Measurements from ENCODE around the gene TCFL5.
A peak's percentile ranks its signal among the peaks of the same experiment; 100 is the strongest.

TCFL5 gene

DNA sequence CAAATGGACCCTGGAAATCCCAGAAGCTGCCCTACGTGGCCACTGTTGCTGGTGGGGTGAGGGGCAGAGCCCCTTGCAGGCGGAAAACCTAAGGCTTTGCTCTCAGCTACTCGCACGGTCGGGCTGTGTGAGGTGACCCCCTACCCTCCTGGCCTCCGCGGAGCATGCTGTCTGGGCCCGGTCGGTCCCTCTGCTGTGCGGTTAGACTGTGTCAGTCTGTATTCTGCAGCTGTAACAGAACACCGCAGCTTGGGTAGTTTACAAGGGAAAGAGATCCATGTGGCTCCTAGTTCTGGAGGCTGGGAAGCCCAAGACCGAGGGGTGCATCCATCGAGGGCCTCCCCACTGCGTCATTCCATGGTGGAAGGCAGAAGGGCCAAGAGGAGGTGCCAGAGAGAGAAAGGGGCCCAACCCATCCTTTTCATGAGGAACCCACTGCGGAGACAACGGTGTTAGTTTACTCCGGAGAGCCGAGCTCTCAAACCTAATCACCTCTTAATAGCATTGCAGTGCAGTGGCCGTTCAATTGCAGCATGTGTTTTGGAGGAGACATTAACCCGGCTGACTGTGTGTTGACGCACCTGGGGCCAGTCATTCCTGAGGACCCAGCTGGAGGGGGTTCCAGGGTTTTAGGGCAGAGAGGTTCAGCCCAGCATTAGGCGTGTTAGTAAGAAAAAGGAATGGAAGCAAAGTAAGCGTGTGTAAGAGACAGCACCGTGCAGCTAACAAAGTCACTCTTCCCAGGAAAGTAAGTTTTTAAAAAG is 26.5 kb downstream of the TCFL5 start:
- no peak overlapping the region for H3K4me3 ChIP-seq (ENCODE audit: low read length)
- H3K4me2 ChIP-seq (ENCODE audit: low read length): no peak overlapping the region
- H3K36me3 ChIP-seq (replicated peaks; ENCODE audit: low read depth, low read length): peaks cover 21% of the 10 kb centered on the region
- H3K27ac ChIP-seq (ENCODE audit: low read length): no peak overlapping the region
- TF ChIP-seq EZH2phosphoT487 (IDR thresholded peaks at IDR 0.05; ENCODE audit: low read depth): no peak
- TF ChIP-seq, protein P1, sequence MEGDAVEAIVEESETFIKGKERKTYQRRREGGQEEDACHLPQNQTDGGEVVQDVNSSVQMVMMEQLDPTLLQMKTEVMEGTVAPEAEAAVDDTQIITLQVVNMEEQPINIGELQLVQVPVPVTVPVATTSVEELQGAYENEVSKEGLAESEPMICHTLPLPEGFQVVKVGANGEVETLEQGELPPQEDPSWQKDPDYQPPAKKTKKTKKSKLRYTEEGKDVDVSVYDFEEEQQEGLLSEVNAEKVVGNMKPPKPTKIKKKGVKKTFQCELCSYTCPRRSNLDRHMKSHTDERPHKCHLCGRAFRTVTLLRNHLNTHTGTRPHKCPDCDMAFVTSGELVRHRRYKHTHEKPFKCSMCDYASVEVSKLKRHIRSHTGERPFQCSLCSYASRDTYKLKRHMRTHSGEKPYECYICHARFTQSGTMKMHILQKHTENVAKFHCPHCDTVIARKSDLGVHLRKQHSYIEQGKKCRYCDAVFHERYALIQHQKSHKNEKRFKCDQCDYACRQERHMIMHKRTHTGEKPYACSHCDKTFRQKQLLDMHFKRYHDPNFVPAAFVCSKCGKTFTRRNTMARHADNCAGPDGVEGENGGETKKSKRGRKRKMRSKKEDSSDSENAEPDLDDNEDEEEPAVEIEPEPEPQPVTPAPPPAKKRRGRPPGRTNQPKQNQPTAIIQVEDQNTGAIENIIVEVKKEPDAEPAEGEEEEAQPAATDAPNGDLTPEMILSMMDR (IDR thresholded peaks at IDR 0.05; ENCODE audit: low read depth, low read length): no peak
- H3K9ac ChIP-seq (ENCODE audit: low read length): no peak overlapping the region
- H3K79me2 ChIP-seq (ENCODE audit: low read length): no peaks in the 10 kb centered on the region
- no peaks in the 10 kb centered on the region for H3K27me3 ChIP-seq (ENCODE audit: low read depth, low read length)
- peaks cover 56% of the 10 kb centered on the region for H3K4me1 ChIP-seq (ENCODE audit: low read length)
- H4K20me1 ChIP-seq (ENCODE audit: insufficient read depth, low read length): no peaks in the 10 kb centered on the region
- H3K9me3 ChIP-seq (ENCODE audit: insufficient read depth, low read length): no peaks in the 10 kb centered on the region
- H2AFZ ChIP-seq (ENCODE audit: low read depth, low read length): no peak overlapping the region

DNA sequence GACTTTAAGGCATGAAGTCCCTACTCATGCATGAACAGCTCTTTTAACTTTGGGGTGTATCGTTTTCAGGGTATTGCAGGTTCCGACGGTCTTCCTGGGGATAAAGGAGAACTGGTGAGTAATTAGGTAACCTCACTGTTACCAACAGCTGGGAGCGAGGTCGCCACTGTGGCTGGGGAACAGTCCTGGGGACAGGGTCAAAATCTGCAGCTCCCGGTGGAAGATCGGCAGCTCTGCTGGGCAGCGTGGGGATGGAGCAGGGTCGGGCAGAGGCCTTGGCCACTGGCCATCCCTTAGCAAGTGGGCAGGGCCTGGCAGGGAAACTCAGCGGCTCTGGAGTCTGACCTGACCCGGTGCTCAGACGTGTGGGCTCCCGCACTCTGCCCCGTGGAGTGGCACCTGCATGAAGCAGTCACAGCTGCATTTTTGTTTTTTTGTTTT is 28.7 kb downstream of the TCFL5 start:
- H3K27ac ChIP-seq (ENCODE audit: low read length): peak overlapping the region; percentile 80
- peak overlapping the region; percentile 0; the same call in 1 of the 2 replicates for H2AFZ ChIP-seq (ENCODE audit: low read depth, low read length)
- no peaks in the 10 kb centered on the region for H3K9me3 ChIP-seq (ENCODE audit: insufficient read depth, low read length)
- peak overlapping the region; percentile 73 for H3K9ac ChIP-seq (ENCODE audit: low read length)
- no peaks in the 10 kb centered on the region for H3K27me3 ChIP-seq (ENCODE audit: low read depth, low read length)
- TF ChIP-seq, protein P1 (IDR thresholded peaks at IDR 0.05; ENCODE audit: low read depth, low read length): no peak
- no peak for TF ChIP-seq EZH2phosphoT487 (IDR thresholded peaks at IDR 0.05; ENCODE audit: low read depth)
- H3K4me2 ChIP-seq (ENCODE audit: low read length): peak overlapping the region; percentile 93
- no peaks in the 10 kb centered on the region for H3K79me2 ChIP-seq (ENCODE audit: low read length)
- peaks cover 42% of the 10 kb centered on the region for H3K4me1 ChIP-seq (ENCODE audit: low read length)
- H3K36me3 ChIP-seq (replicated peaks; ENCODE audit: low read depth, low read length): peaks cover 14% of the 10 kb centered on the region
- H4K20me1 ChIP-seq (ENCODE audit: insufficient read depth, low read length): no peaks in the 10 kb centered on the region
- H3K4me3 ChIP-seq (ENCODE audit: low read length): peak overlapping the region; percentile 81

DNA sequence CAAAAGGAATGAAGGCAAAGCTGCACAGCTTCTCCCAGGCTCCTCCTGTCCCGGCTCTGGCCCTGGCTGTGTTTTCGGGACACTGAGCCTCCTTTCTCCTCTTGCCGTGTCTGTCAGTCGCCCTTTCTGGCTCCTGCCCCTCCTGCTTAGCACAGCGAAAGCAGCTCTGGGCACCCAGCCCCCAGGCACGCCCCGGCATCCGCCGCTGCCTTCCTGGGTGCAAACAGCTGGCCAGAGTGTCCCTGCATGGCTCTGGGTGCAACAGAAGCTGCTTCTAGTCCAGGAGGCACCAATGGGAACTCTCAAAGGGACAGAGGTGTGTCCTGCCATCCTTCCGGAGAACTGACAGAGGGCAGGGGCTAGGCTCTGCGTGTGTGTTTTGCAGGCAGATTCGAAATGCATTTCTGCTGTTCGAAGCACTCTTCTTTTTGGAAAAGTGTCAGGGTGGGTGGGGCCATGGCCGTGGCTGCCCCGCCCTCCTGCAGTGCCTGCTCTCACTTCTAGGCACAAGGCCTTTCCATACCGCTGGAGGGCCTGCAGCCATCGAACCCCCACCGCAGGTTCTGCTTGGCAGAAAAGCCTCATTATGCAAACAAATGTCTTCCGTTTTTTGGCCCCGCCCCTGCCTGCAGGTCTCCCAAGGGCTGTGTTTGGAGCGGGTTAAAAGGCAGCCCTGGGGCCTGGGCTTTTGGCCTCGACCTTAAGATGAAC is 29.3 kb downstream of the TCFL5 start:
- peak overlapping the region; percentile 73 for H3K9ac ChIP-seq (ENCODE audit: low read length)
- peak overlapping the region; percentile 0; the same call in 1 of the 2 replicates for H2AFZ ChIP-seq (ENCODE audit: low read depth, low read length)
- H3K9me3 ChIP-seq (ENCODE audit: insufficient read depth, low read length): no peaks in the 10 kb centered on the region
- no peaks in the 10 kb centered on the region for H3K27me3 ChIP-seq (ENCODE audit: low read depth, low read length)
- H3K4me3 ChIP-seq (ENCODE audit: low read length): peak overlapping the region; percentile 81
- peaks cover 14% of the 10 kb centered on the region for H3K36me3 ChIP-seq (replicated peaks; ENCODE audit: low read depth, low read length)
- TF ChIP-seq, protein P1 (IDR thresholded peaks at IDR 0.05; ENCODE audit: low read depth, low read length): peak; percentile 10; the same call in 1 of the 2 replicates
- TF ChIP-seq EZH2phosphoT487 (IDR thresholded peaks at IDR 0.05; ENCODE audit: low read depth): no peak
- peak overlapping the region; percentile 93 for H3K4me2 ChIP-seq (ENCODE audit: low read length)
- H3K79me2 ChIP-seq (ENCODE audit: low read length): no peaks in the 10 kb centered on the region
- H3K27ac ChIP-seq (ENCODE audit: low read length): peak overlapping the region; percentile 80
- H3K4me1 ChIP-seq (ENCODE audit: low read length): peaks cover 36% of the 10 kb centered on the region
- H4K20me1 ChIP-seq (ENCODE audit: insufficient read depth, low read length): no peaks in the 10 kb centered on the region

DNA sequence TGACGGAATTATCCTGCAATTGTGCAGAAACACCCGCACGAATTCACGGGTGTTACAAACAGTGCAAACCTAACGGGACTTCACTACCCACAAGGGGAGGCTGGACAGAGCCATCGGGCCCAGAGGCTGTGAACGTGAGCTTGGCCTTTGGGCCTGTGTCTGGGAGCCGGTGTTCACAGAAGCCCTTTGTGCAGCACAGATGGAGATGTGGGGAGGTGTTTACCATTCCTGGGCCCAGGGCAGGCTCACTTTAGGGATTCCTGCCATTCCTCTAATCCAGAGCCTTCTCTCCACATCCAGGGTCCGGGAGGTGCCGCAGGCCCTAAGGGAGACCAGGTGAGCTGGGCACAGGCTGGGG is 29.8 kb downstream of the TCFL5 start:
- Histone ChIP-seq H2AFZ (ENCODE audit: low read depth, low read length) (no peak overlapping the region), H3K4me3 (ENCODE audit: low read length) (peak overlapping the region; percentile 81; the same call in 1 of the 2 replicates), H4K20me1 (ENCODE audit: insufficient read depth, low read length) (no peaks in the 10 kb centered on the region), H3K27me3 (ENCODE audit: low read depth, low read length) (no peaks in the 10 kb centered on the region), H3K4me1 (ENCODE audit: low read length) (peaks cover 31% of the 10 kb centered on the region), H3K9ac (ENCODE audit: low read length) (peak overlapping the region; percentile 73; the same call in 1 of the 2 replicates), H3K4me2 (ENCODE audit: low read length) (peak overlapping the region; percentile 93), H3K27ac (ENCODE audit: low read length) (peak overlapping the region; percentile 80), H3K9me3 (ENCODE audit: insufficient read depth, low read length) (no peaks in the 10 kb centered on the region), H3K36me3 (replicated peaks; ENCODE audit: low read depth, low read length) (peaks cover 9% of the 10 kb centered on the region), H3K79me2 (ENCODE audit: low read length) (no peaks in the 10 kb centered on the region)
- TF ChIP-seq, protein P1 (IDR thresholded peaks at IDR 0.05; ENCODE audit: low read depth, low read length): no peak
- no peak for TF ChIP-seq EZH2phosphoT487 (IDR thresholded peaks at IDR 0.05; ENCODE audit: low read depth)

Data from OCI-LY3 (cell line).